Loucy (cell line): ENCODE measurements around the gene ZKSCAN1.

Experiments used
- EZH2phosphoT487 ChIP-seq: fragments of 200-600 bp; IDR thresholded peaks from 2 replicates; pipeline ENCODE4 v1.6.1; 2018; ENCODE audit warnings: antibody characterized with exemption, mild to moderate bottlenecking, moderate library complexity, borderline replicate concordance
- TF ChIP-seq, protein P1 (sequence below): fragments of 200-600 bp; sonication (generic); conservative IDR thresholded peaks from 2 replicates; pipeline ENCODE4 v1.5.1; 2014; ENCODE audit warnings: mild to moderate bottlenecking, antibody characterized with exemption, low read length

DNA sequence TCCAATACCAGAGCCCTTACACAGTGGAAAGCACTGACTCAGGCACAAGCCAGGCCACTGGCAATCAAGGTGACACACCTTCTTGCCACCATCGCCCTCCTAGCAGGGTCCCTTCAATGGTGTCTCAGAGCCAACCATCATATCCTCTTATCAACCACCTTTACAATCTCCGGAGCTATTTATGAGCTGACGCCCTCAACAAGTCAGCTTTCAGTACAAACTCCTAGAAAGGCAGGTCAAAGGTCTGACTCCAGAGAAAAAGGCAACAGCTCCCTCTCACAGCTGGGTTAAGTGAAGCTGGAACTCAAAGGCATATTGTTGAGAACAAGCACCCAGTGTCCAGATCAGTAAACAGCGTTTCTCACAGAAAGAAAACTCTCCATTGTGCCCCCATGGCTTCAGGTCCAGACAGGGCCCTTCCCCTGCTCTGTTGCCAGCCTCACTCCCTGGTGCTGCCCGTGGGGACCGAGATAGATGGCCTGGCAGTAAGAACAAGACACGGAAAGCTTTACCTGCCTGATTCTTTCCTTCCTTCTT, 63.7 kb downstream of the ZKSCAN1 start:
- TF ChIP-seq, protein P1, sequence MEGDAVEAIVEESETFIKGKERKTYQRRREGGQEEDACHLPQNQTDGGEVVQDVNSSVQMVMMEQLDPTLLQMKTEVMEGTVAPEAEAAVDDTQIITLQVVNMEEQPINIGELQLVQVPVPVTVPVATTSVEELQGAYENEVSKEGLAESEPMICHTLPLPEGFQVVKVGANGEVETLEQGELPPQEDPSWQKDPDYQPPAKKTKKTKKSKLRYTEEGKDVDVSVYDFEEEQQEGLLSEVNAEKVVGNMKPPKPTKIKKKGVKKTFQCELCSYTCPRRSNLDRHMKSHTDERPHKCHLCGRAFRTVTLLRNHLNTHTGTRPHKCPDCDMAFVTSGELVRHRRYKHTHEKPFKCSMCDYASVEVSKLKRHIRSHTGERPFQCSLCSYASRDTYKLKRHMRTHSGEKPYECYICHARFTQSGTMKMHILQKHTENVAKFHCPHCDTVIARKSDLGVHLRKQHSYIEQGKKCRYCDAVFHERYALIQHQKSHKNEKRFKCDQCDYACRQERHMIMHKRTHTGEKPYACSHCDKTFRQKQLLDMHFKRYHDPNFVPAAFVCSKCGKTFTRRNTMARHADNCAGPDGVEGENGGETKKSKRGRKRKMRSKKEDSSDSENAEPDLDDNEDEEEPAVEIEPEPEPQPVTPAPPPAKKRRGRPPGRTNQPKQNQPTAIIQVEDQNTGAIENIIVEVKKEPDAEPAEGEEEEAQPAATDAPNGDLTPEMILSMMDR, result no peak
- no peak for TF ChIP-seq EZH2phosphoT487
